ENCODE data around the gene OR13C5.

Gene OR13C5

DNA sequence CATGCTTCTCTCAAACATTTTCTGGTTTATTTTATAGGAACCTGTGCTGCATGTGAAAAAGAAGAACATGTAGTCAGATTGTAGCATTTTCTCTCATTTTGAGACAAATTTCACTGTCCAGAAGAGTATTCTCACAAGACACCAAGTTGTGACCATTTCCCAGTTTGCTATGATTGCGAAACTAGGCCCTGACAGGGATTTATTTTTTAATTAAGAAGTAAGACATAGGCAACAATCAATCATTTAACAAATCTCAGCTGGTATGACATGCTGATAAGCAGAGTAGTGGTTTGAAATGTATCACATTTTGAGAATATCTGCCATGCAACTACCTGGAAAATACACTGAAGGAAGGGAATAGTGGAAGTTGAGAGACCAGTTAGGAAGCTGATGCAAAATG, 18.7 kb downstream of the OR13C5 start:
- Histone ChIP-seq H3K4me3 (ENCODE audit: low read depth, low read length) (no peak overlapping the region), H3K36me3 (no peaks in the 10 kb centered on the region), H3K27me3 (ENCODE audit: insufficient read depth, low read depth, severe bottlenecking) (no peaks in the 10 kb centered on the region), H3K27ac (no peak overlapping the region), H3K9me3 (ENCODE audit: severe bottlenecking) (no peaks in the 10 kb centered on the region)
- no peak for DNase-seq
- TF ChIP-seq, protein P1, sequence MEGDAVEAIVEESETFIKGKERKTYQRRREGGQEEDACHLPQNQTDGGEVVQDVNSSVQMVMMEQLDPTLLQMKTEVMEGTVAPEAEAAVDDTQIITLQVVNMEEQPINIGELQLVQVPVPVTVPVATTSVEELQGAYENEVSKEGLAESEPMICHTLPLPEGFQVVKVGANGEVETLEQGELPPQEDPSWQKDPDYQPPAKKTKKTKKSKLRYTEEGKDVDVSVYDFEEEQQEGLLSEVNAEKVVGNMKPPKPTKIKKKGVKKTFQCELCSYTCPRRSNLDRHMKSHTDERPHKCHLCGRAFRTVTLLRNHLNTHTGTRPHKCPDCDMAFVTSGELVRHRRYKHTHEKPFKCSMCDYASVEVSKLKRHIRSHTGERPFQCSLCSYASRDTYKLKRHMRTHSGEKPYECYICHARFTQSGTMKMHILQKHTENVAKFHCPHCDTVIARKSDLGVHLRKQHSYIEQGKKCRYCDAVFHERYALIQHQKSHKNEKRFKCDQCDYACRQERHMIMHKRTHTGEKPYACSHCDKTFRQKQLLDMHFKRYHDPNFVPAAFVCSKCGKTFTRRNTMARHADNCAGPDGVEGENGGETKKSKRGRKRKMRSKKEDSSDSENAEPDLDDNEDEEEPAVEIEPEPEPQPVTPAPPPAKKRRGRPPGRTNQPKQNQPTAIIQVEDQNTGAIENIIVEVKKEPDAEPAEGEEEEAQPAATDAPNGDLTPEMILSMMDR (IDR thresholded peaks at IDR 0.05; ENCODE audit: low read depth, low read length) = no peak

DNA sequence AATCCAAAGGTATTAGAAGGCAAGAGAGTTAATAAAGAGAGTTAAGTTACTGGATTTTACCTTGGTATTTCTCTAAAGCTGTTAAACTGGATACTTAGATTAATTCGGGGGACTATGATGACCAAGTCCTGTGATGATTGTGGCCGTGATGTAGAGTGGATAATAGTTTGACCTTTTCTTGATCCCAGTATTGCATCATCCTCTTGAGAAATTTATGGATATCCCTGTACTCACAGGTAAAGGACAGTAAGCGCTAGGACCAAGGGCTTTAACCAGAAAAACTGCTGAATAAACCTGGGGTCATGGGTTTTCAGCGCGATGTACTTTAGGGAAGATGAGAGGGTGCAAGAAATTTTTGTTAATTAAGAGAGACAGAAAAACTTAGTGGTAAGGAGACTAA, 21.9 kb downstream of the OR13C5 start:
- no peaks in the 10 kb centered on the region for H3K36me3 ChIP-seq
- TF ChIP-seq, protein P1 (IDR thresholded peaks at IDR 0.05; ENCODE audit: low read depth, low read length) = no peak
- H3K9me3 ChIP-seq (ENCODE audit: severe bottlenecking) = no peaks in the 10 kb centered on the region
- H3K27me3 ChIP-seq (ENCODE audit: insufficient read depth, low read depth, severe bottlenecking) = no peaks in the 10 kb centered on the region
- no peak overlapping the region for H3K4me3 ChIP-seq (ENCODE audit: low read depth, low read length)
- no peak for DNase-seq
- no peak overlapping the region for H3K27ac ChIP-seq

DNA sequence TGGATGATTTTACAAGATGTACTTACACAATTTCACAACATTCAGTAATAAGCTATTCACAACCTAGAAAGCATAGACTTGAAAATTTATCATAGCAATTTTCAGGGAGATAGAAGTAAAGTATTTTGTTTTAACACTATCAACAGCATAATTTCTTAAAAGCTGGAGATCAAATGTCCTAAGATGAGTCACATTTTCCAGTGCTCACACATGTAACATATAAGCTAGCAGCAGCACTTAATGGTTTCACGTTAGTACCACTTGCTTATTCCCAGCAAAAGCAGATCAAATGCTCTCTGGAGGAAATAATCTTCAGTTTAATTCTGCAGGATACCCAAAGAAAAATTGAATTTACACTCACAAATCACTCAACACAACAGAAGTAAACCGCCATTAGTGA, 23.8 kb downstream of the OR13C5 start:
- TF ChIP-seq, protein P1 (IDR thresholded peaks at IDR 0.05; ENCODE audit: low read depth, low read length) = no peak
- Histone ChIP-seq H3K9me3 (ENCODE audit: severe bottlenecking) (no peaks in the 10 kb centered on the region), H3K27ac (no peak overlapping the region), H3K27me3 (ENCODE audit: insufficient read depth, low read depth, severe bottlenecking) (no peaks in the 10 kb centered on the region), H3K4me3 (ENCODE audit: low read depth, low read length) (no peak overlapping the region), H3K36me3 (no peaks in the 10 kb centered on the region)
- DNase-seq = no peak

DNA sequence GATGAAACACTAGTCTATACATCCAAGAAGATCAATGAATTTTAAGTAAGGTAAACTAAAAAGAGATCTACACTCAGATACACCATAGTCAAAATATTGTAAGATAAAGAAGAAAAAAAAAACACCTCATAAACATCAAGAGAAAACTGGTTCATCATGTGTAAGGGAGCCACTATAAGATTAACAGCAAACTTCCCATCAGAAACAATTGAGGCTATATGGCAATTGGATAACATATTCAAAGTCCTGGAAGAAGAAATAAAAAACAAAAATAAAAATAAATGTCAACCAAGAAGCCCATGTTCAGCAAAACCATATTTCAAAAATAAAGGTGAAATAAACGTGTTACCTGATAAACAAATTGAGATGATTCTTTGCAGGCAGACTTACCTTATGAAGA, 26.6 kb downstream of the OR13C5 start:
- DNase-seq = no peak
- no peaks in the 10 kb centered on the region for H3K9me3 ChIP-seq (ENCODE audit: severe bottlenecking)

DNA sequence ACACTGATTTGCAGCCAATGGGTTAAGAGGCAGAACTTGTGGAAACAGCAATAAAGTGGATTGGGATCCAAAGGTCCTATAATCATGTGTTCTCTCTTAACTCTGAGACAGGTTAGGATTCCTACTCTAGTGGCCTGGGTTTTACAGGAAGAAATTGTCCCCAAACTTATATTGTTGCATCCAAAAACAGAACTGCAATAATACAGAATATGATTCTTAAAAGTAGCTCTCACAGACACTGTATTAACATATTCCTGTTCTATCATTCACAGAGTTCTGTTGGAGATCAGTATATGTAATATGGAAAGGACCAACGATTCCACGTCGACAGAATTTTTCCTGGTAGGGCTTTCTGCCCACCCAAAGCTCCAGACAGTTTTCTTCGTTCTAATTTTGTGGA, 30.3 kb downstream of the OR13C5 start, which contains the start of gene OR13C8:
TSS of gene OR13C8 (plus strand) at position 301 of the 400 bp plus-strand sequence. CDS start at position 301, 0 bp downstream.
- H3K27ac ChIP-seq = no peak within 1 kb of the TSS
- H3K4me3 ChIP-seq (ENCODE audit: low read depth, low read length) = no peak within 1 kb of the TSS
- H3K36me3 ChIP-seq = no peaks in the 10 kb centered on the region
- DNase-seq = no peak
- no peaks in the 10 kb centered on the region for H3K9me3 ChIP-seq (ENCODE audit: severe bottlenecking)
- H3K27me3 ChIP-seq (ENCODE audit: insufficient read depth, low read depth, severe bottlenecking) = no peaks in the 10 kb centered on the region
- TF ChIP-seq, protein P1 (IDR thresholded peaks at IDR 0.05; ENCODE audit: low read depth, low read length) = no peak

More for the DNA sequence above, 26.6 kb downstream of the OR13C5 start:
- TF ChIP-seq, protein P1 (IDR thresholded peaks at IDR 0.05; ENCODE audit: low read depth, low read length) = no peak
- Histone ChIP-seq H3K4me3 (ENCODE audit: low read depth, low read length) (no peak overlapping the region), H3K36me3 (no peaks in the 10 kb centered on the region), H3K27me3 (ENCODE audit: insufficient read depth, low read depth, severe bottlenecking) (no peaks in the 10 kb centered on the region), H3K27ac (no peak overlapping the region)

DNA sequence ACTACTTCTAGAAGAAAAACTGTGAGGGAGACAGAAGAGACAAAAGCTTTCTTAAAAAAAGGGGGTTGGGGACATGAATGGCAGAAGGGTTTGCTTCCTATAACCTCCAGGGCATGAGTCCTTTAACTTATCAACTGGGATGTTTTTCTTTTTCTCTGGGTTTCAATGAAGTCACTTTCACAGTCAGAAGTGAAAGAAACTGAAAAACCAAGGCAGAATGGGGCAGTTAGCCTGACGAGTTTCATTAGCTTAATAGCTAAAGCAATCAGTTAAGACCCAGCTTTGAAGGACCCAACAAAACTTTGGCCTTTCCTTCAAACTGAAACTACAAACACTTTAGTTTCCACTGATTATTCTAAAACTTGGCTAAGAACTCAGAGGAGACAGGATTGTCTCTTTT, 34.9 kb downstream of the OR13C5 start:
- Histone ChIP-seq H3K27me3 (ENCODE audit: insufficient read depth, low read depth, severe bottlenecking) (no peaks in the 10 kb centered on the region), H3K36me3 (no peaks in the 10 kb centered on the region), H3K4me3 (ENCODE audit: low read depth, low read length) (no peak overlapping the region), H3K9me3 (ENCODE audit: severe bottlenecking) (no peaks in the 10 kb centered on the region), H3K27ac (no peak overlapping the region)
- no peak for DNase-seq
- TF ChIP-seq, protein P1 (IDR thresholded peaks at IDR 0.05; ENCODE audit: low read depth, low read length) = no peak
